ENCODE measurements around the gene FNDC3B.

- TF ChIP-seq CTCF (IDR thresholded peaks at IDR 0.05; ENCODE audit: low read depth, low read length) (no peak), POLR2A (IDR thresholded peaks at IDR 0.05; ENCODE audit: extremely low read depth, insufficient read length) (no peak), MAX (IDR thresholded peaks at IDR 0.05; ENCODE audit: low read depth, low read length) (no peak), MYC (IDR thresholded peaks at IDR 0.05; ENCODE audit: low read depth, low read length) (no peak)
Observed at GRCh38 chr3:172411478-172411947, 372.1 kb downstream of the FNDC3B start.
